ENCODE results near the gene GID8.

- TF ChIP-seq JUNB (IDR thresholded peaks at IDR 0.05) (no peak), CTCF (IDR thresholded peaks at IDR 0.05) (no peak), KDM1A (IDR thresholded peaks at IDR 0.05; ENCODE audit: low read depth) (no peak), USF2 (IDR thresholded peaks at IDR 0.05) (no peak), RCOR1 (IDR thresholded peaks at IDR 0.05; ENCODE audit: low read depth, low read length) (no peak), POLR2A (IDR thresholded peaks at IDR 0.05; ENCODE audit: low read length) (no peak), SMC3 (IDR thresholded peaks at IDR 0.05) (no peak), NPAS2 (CRISPR knock-in tag; IDR thresholded peaks at IDR 0.05; ENCODE audit: borderline replicate concordance) (no peak), MAZ (IDR thresholded peaks at IDR 0.05; ENCODE audit: borderline replicate concordance, low read depth, low read length) (no peak)
These were observed 1.9 kb upstream of the GID8 start for GRCh38 chr20:62935968-62936585.

Measured in A549 (cell line).